Stimulated activated CD4-positive, alpha-beta T cell treated with anti-CD3 and anti-CD28 coated beads, TNF-alpha, amount 100 ng/mL, for 48 hours (primary cell): ENCODE measurements around the gene ACER1.

Experiments used
- DNase-seq, 3 donors: peaks; one replicate each; pipeline ENCODE4 v3.0.0-alpha.2; 2020; ENCODE audit warnings: low read depth in 3 of 3

The ACER1 gene

GRCh38 chr19:6268382-6268771, 65.0 kb downstream of the ACER1 start:
- no peak for DNase-seq

- DNase-seq = no peak
Observed at GRCh38 chr19:6267552-6268381, 65.6 kb downstream of the ACER1 start.

GRCh38 chr19:6264803-6265202, 68.6 kb downstream of the ACER1 start:
- no peak for DNase-seq

GRCh38 chr19:6263735-6264444, 69.5 kb downstream of the ACER1 start:
- DNase-seq = no peak

- no peak for DNase-seq
Observed at GRCh38 chr19:6263306-6263705, 70.1 kb downstream of the ACER1 start.

DNA sequence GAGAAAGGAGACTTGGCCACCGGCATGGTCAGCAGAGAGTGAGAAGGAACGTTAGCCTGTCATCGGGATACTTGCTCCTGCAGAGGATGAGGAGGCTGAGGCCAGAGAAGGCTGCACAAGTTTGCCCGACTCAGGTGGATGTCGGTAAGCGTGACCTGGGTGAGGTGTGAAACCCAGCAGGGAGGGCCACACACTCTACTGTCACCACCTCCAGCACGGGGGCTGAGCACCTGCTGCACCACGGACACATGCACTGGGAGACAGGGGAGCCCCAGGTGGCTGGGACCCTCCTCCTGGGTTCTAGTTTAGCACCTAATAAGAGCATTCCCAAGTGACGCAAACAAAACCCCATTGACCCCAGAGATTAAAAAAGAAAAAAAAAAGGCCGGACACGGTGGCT, 70.9 kb downstream of the ACER1 start:
- no peak for DNase-seq

- no peak for DNase-seq
Observed at GRCh38 chr19:6261883-6262282, 71.5 kb downstream of the ACER1 start.

GRCh38 chr19:6260912-6261650, 72.3 kb downstream of the ACER1 start:
- no peak for DNase-seq

GRCh38 chr19:6260376-6260775, 73.0 kb downstream of the ACER1 start:
- DNase-seq = no peak

- DNase-seq = no peak
Observed at GRCh38 chr19:6259312-6259861, 74.0 kb downstream of the ACER1 start.

GRCh38 chr19:6258812-6259311, 74.5 kb downstream of the ACER1 start:
- no peak for DNase-seq
